ENCODE results near the gene CHST8.

The CHST8 gene

DNA sequence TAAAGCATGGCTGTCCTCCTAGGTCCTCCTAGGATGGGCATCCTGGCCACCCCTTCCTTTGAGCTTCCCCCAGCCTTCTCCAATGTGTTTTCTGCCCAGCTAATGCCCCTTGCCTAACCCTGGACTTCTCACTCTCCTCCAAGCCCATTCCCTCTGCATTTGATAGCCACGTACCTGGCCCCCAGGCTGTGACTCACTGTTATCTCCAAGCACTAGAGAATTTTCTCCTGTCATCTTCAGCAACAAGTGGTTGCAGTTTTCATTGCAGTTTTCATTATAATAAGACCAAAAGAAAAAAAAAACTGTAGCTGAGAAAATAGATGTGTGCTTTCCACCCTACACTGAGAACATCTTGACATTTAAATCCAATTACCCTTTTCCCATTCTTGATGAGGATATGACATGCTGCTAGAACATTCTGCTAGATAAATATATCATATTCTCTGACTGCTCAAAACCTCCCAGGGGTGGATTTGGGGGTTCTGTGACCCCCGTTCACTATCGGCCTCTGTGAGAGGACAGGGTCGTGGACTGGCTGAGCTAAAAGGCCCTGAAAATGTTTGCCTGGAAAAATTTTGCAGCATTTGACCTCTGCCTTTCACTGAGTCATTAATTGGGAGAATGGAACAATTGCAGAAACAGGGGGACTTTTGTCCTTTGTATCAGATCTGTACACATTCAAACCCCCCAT, 116.1 kb downstream of the CHST8 start:
- DNase-seq (ENCODE audit: low read depth in 2 of 2), result no peak

- DNase-seq (ENCODE audit: low read depth in 2 of 2), result no peak
Observed at GRCh38 chr19:33740811-33741396, 119.2 kb downstream of the CHST8 start.

- DNase-seq (ENCODE audit: low read depth in 2 of 2), result no peak
Observed at GRCh38 chr19:33745297-33745696, 123.5 kb downstream of the CHST8 start.

GRCh38 chr19:33746159-33746558, 124.4 kb downstream of the CHST8 start:
- DNase-seq (ENCODE audit: low read depth in 2 of 2), result no peak

DNA sequence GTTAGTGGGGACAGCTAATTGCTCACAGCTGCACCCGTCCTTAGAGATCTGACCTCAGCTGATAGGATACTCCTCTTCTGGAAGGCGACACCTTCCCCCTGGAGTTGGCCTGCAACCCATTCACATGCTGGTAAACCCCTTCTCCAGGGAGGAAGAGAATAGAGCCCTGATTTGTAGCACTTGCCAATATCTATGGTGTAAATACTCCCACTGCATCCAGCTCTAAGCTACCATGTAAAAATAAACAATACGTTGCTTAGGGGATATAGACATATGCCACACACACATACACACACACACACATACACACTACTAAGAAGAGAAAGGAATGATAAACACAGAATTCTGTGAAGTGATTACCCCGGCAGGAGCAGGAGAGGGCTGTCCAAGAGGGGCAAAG, 125.5 kb downstream of the CHST8 start:
- DNase-seq (ENCODE audit: low read depth in 2 of 2), result no peak

- no peak for DNase-seq (ENCODE audit: low read depth in 2 of 2)
Observed at GRCh38 chr19:33748231-33748630, 126.5 kb downstream of the CHST8 start.

DNA sequence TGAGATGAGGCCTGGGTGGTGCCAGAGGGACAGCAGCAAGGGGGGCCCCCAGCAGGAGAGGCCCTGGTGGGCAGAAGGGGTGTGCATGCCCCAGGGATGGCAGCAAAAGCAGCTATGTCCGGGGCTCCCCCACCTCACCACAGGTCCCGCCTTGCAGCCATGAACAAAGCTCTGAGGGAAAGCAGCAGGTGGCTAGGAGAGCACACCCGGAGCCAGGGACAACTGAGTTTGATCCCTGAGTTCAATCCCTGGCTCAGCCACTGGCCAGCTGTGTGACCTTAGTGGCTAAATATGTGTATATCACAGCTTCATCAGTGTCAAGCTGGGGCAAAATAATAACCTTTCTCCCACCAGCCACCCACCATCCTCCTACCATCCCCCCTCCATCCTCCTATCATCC, 127.3 kb downstream of the CHST8 start:
- DNase-seq (ENCODE audit: low read depth in 2 of 2), result no peak

GRCh38 chr19:33749619-33750175, 127.9 kb downstream of the CHST8 start:
- DNase-seq (ENCODE audit: low read depth in 2 of 2), result no peak

DNA sequence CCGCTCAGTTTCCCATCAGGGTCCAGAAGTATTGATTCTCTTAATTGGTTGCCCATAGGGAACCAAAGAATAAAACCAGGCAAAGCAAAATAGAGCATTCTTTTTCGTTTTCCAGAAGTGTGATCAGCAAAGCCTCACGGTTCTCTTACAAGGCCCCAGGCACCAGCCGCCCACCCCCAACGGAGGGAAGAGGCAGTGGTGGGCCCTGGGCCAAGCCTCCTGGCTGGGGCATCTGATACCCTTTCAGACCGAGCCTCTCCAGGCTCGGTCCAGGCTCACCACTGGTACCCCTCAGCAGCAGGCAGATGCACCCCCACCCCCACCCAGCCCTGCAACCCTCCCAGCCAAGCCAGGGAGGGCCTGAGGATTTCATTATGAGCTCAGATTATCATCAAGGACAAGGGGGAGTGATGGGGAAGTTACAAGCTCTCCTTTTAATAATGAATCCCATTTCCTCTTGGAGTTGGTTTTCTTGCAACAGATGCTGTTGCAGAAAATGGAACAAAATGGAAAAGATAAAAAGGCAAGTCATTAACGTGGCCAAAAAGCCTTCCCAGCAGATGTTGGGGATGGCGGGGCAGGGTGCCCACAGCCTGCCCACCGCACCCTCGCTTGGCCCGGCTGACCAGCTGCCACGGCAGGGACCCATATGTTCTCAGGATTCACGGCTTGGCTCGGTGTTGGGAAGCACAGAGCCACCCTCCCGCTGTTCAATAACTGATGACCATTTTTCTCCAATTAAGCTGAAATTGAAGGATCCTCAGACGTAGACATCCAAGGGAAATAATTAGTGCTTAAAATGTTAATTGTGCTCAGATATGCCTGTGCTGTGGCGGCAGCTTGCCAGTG, 129.1 kb downstream of the CHST8 start:
- no peak for DNase-seq (ENCODE audit: low read depth in 2 of 2)

GRCh38 chr19:33751436-33751770, 129.7 kb downstream of the CHST8 start:
- DNase-seq (ENCODE audit: low read depth in 2 of 2), result no peak

GRCh38 chr19:33752018-33752800, 130.5 kb downstream of the CHST8 start:
- DNase-seq (ENCODE audit: low read depth in 2 of 2), result no peak

DNA sequence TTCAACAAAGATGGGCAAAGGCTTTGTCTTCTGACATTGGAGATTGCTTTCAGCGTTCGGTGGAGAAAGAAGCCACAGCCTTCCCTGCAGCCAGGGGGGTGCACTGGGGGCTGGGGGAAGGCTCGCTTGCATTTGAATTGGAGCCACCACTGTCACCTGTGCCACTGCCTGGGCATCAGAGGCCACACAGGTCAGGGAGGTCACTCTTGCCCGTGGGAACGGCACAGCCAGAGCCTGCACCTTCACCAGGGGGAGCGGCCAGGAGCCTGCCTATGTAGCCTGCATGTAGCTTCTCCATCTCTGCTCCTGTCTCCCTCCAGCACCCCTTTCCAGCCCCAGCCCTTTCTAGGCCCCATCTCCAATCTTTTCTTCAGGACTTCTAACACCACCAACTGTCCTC, 131.2 kb downstream of the CHST8 start:
- DNase-seq (ENCODE audit: low read depth in 2 of 2), result no peak

GRCh38 chr19:33754361-33754760, 132.6 kb downstream of the CHST8 start:
- no peak for DNase-seq (ENCODE audit: low read depth in 2 of 2)

DNA sequence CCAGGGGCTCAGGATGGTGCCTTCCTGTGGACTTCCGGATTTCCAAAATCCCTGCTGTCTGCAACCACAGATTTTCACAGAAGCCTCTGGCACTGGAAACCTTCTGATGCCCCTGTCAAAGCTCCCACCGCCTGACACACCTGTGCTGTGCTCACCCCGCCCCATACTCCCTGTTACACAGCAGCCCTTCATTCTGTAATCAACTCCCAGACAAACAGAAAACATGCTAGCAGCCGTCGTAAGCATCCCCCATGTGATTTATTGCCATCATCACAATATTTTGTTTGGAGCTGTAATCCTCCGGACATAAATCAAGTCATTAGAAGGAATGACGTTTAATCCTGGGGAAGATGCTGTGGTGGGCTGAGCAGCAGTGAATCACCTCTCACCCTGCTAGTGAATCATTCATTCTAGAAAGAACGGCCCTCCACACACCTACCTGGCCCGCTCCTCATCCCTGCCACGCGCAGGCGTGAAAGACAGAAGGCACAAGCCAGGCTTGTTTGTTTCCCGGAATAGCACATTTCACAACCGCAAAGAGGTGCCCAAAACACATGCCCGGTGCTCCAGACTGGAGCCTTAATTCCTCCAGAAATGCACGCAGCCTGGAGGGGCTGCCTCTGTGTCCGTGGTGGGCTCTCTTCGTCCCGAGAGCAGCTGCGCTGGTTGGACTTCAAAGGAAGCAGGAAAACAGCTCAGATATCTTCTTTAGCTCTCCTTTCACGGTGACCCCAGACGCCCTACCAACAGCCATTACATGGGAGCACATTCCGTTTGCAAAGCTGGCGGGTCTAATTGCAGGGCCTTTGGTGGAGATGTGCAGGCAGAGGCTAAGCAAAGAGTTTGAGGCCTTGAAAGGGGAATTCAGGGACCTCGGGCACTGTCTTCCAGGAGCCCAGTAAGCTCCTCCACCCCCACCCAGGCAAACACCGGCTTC, 133.6 kb downstream of the CHST8 start:
- no peak for DNase-seq (ENCODE audit: low read depth in 2 of 2)

GRCh38 chr19:33756177-33756576, 134.4 kb downstream of the CHST8 start:
- no peak for DNase-seq (ENCODE audit: low read depth in 2 of 2)

GRCh38 chr19:33758541-33759013, 136.8 kb downstream of the CHST8 start:
- DNase-seq (ENCODE audit: low read depth in 2 of 2), result no peak

- no peak for DNase-seq (ENCODE audit: low read depth in 2 of 2)
Observed at GRCh38 chr19:33759356-33759755, 137.6 kb downstream of the CHST8 start.

GRCh38 chr19:33763633-33764371, 142.0 kb downstream of the CHST8 start:
- DNase-seq (ENCODE audit: low read depth in 2 of 2), result no peak

DNA sequence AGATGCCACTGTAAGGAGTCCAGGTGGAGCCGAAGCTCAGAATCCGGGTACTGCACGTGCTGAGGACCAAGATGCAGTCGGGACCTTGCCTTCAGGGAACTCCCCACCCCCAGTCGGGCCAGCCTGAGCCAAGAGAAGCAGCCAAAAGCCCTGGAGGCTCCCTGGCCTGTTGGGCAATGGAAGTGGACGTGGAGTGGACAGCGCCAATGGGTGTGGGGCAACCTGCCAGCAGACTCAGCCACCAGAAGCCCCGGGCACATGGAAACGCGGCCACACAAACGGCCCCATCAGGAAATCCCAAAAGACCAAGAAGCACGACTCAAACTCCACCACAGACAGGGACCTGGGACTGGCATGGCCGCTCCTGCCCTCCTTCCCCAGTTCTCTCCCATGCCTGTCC, 144.9 kb downstream of the CHST8 start:
- DNase-seq (ENCODE audit: low read depth in 2 of 2), result no peak

- DNase-seq (ENCODE audit: low read depth in 2 of 2), result no peak
Observed at GRCh38 chr19:33767898-33768413, 146.2 kb downstream of the CHST8 start.
